Frontal cortex (tissue), 4 donors: ENCODE measurements around the gene LCN15. TPM values are rescaled to one million over a fixed set of nuclear protein-coding genes. Genes with fewer than 3 reads are reported as not detected.
A peak's percentile ranks its signal among the peaks of the same experiment; 100 is the strongest.
"Not testable (repeated sequence)": the region's sequence is repeated elsewhere in the genome, so short reads cannot be mapped to it uniquely, and the experiment has no call there.

ENCODE experiments used
- DNase-seq, 2 donors: peaks; one replicate each; pipeline ENCODE4 v3.0.0; 2012; ENCODE audit warnings: low spot score in 2 of 2
- FAIRE-seq: peaks from 2 replicates; lab custom pipeline; 2012; peaks lifted over from hg19 to GRCh38; lab: Jason Lieb, UNC
- total RNA-seq: library from RNA; depleted of rRNA; stranded (reverse); fragments of >200 nt; gene quantifications from one replicate; pipeline ENCODE4 v1.2.3, GENCODE V29; 2014
- donor health status: control.
- donor health status: control.
- donor health status: control.

The LCN15 gene
- total RNA-seq, 1 donor from 2014 or later: not detected

DNA sequence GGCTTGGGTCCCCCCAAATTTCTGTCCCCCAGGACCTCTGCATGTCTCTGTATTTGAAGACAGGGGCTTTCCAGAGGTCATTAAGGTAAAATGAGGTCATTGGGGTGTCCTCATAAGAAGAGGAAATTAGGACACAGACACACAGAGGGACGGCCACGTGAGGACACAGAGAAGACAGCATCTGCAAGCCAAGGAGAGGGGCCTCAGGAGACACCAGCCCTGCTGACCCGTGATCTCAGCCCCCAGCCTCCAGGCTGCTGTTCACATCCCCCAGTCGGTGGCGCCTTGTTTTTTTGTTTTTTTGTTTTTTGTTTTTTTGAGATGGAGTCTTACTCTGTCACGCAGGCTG, 30.7 kb upstream of the LCN15 start:
- no peak for DNase-seq
- FAIRE-seq: no peak

- no peak for DNase-seq
- FAIRE-seq: no peak
Measured at GRCh38 chr9:136794281-136794999, 30.1 kb upstream of the LCN15 start.

DNA sequence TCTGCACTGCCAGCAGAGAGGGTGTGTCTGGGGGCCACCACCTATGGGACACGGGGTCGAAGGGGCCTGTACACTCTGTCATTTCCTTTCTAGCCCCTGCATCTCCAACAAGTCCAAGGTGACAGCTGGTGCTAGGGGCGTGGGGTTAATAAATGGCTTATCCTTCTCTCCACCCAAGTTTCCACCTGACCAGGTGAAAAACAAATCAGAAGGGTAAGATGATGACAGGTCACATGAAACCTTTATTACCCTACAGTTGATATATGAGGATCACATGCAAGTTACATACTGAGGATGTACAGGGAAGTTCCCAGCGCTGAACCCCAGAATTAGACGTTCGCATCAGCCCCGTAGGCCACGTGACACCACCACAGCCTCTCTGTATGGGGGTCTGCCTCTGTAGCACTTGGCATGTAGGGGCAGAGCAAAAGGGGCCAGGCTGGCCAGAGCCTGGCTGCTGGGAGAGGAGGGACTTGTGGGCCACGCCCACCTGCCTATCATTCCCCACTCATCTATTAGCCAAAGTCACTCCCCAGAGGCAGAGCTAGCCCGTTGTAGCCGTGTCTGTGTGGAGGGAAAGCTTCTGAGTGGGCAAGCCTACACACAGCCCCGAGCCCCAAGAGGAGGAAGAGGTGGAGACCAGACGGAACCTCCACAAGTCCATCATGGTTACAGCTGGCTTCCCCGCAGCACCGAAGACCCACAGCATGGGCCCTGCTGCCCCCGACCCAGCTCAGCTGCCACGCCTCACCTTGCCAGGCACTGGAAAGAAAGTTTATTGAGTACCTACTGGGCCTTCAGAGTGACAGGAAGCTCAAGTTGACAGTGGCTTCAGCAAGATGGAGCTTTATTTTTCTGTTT, 29.0 kb upstream of the LCN15 start:
- DNase-seq: no peak
- FAIRE-seq: no peak

DNA sequence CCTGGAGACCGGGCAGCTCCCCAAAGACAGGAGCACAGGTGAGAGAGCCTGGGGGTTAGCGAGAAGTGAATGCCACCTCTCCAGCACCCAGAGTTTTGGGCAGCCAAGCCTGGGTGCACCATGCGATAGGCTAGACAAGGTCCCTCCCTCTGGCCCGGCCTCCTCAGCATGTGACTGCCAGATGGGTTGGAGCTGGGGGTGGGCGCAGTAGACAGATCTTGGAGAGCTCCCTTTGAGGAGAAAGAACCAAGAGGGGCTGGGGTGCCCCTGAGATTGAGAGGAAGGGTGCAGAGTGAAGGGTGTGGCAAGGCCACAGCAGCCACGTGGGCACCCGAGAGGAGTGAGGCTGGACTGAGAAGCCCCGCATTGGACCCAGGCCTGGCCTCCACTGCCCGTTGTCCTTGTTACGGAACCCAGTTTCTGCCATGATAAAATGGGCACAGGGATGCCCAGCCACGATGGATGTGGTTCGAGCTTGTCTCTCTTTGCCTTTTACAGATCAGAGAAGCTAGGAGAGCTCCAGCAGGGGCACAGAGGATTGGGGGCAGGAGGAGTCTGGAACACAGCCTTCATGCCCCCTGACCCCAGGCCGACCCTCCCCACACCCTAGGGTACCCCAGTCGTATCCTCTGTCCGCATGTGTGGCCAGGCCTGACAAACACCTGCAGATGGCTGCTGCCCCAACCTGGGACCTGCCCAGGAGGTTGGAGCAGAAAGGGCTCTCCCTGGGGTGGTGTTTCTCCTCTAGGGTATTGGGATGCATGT, 28.2 kb upstream of the LCN15 start:
- DNase-seq (no peak), FAIRE-seq (no peak)

GRCh38 chr9:136791516-136792276, 27.4 kb upstream of the LCN15 start:
- DNase-seq (peak in 1 of 2 donors; percentile 47), FAIRE-seq (no peak)

GRCh38 chr9:136790640-136791515, 26.6 kb upstream of the LCN15 start, which contains the start of gene TMEM141:
TMEM141 (plus strand) TSS chr9:136791344; CDS start chr9:136791371, 27 bp downstream.
- FAIRE-seq (no peak), DNase-seq (peak; percentile 98 to 100)

- no peak for FAIRE-seq
- no peak for DNase-seq
Measured at GRCh38 chr9:136789523-136789937, 25.2 kb upstream of the LCN15 start.

- DNase-seq, FAIRE-seq: not testable (repeated sequence)
Measured at GRCh38 chr9:136788644-136789522, 24.6 kb upstream of the LCN15 start.

DNA sequence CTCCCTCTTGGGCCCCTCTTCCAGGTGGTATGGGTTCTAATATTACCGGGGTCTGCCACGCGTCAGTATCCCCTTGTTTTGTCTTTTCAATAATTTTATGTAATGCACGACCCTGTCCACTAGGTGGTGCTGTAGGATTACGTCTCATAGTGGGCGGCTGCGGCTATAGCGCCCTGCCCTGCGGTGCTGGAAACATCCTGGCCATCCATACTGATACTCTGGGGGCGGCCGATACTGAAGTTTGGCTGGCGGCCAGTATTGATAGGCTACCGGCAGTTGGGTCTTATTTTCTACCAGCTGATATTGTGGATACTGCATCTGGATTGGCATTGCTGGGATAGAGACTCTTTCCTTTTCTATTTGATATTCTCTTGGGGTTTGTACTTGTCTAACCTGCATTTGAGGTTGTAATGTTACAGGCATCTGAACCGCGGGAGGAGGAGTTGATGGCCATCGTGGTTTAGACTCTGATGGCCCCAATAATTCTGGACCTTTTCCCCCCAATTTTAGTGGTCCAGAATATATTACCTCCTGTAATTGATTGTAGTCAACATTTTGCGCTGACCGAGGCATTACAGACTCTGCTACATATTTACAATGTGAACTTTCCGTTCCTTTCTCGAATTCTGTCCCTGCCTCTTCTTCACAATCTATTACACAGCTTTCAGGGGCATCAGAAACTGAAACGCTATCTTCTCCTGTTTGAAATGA, 23.5 kb upstream of the LCN15 start:
- peak in 1 of 2 donors; percentile 64 for DNase-seq
- FAIRE-seq: no peak

GRCh38 chr9:136786983-136787382, 22.7 kb upstream of the LCN15 start:
- not testable (repeated sequence) for DNase-seq, FAIRE-seq

GRCh38 chr9:136786451-136786850, 22.1 kb upstream of the LCN15 start:
- FAIRE-seq (no peak), DNase-seq (no peak)

GRCh38 chr9:136785565-136786355, 21.4 kb upstream of the LCN15 start:
- FAIRE-seq, DNase-seq: not testable (repeated sequence)

- FAIRE-seq: no peak
- no peak for DNase-seq
Measured at GRCh38 chr9:136784997-136785361, 20.7 kb upstream of the LCN15 start.

GRCh38 chr9:136784249-136784996, 20.1 kb upstream of the LCN15 start:
- DNase-seq (no peak), FAIRE-seq (no peak)

GRCh38 chr9:136782452-136782851, 18.1 kb upstream of the LCN15 start:
- DNase-seq (no peak), FAIRE-seq (no peak)

DNA sequence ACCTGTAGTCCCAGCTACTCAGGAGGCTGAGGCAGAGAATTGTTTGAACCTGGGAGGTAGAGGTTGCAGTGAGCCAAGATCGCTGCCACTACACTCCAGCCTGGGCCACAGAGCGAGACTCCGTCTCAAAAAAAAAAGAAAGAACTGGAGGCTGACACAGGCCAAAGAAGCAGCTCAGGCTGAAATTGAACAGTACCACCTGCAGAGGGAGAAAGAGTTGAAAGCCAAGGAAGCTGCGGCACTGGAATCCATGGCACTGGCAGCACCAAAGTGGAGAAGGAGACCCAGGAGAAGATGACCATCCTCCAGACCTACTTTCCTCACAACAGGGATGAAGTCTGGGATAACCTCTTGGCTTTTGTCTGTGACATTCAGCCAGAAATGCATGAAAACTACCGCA, 15.5 kb upstream of the LCN15 start:
- FAIRE-seq: no peak
- DNase-seq: no peak
